BLaER1 (cell line): ENCODE measurements around the gene AADAT.
"Not testable (repeated sequence)": the region's sequence is repeated elsewhere in the genome, so short reads cannot be mapped to it uniquely, and the experiment has no call there.

ENCODE experiments used
- H3K27ac ChIP-seq: shearing (Covaris generic); formaldehyde crosslinking; 2 replicates; pipeline ENCODE4 v1.8.1; 2022
- H3K27me3 ChIP-seq: shearing (Covaris generic); formaldehyde crosslinking; 2 replicates; pipeline ENCODE4 v1.8.1; 2022
- H3K36me3 ChIP-seq: shearing (Covaris generic); formaldehyde crosslinking; 2 replicates; pipeline ENCODE4 v1.8.1; 2022
- H3K4me1 ChIP-seq: shearing (Covaris generic); formaldehyde crosslinking; 2 replicates; pipeline ENCODE4 v1.8.1; 2022
- H3K4me2 ChIP-seq: shearing (Covaris generic); formaldehyde crosslinking; 2 replicates; pipeline ENCODE4 v1.8.1; 2022
- H3K4me3 ChIP-seq: shearing (Covaris generic); formaldehyde crosslinking; 2 replicates; pipeline ENCODE4 v1.8.1; 2022
- H3K9ac ChIP-seq: shearing (Covaris generic); formaldehyde crosslinking; 2 replicates; pipeline ENCODE4 v1.8.1; 2022
- H3K9me3 ChIP-seq: shearing (Covaris generic); formaldehyde crosslinking; 2 replicates; pipeline ENCODE4 v1.8.1; 2022
- H4K20me1 ChIP-seq: shearing (Covaris generic); formaldehyde crosslinking; 2 replicates; pipeline ENCODE4 v1.8.1; 2022
- Cebpa-rat ChIP-seq: shearing (Covaris generic); IDR thresholded peaks from 2 replicates; pipeline ENCODE4 v1.8.1; 2022

The AADAT gene

GRCh38 chr4:170058826-170059225, 30.9 kb downstream of the AADAT start:
- Histone ChIP-seq H3K27me3 (no peaks in the 10 kb centered on the region), H3K9ac (no peak overlapping the region), H3K4me3 (no peak overlapping the region), H3K4me1 (no peaks in the 10 kb centered on the region), H3K36me3 (peaks cover 54% of the 10 kb centered on the region), H4K20me1 (no peaks in the 10 kb centered on the region), H3K9me3 (no peaks in the 10 kb centered on the region), H3K4me2 (no peak overlapping the region), H3K27ac (no peak overlapping the region)
- no peak for TF ChIP-seq Cebpa-rat

- Histone ChIP-seq H3K4me1 (no peaks in the 10 kb centered on the region), H3K4me3 (no peak overlapping the region), H3K36me3 (peaks cover 46% of the 10 kb centered on the region), H3K9me3 (no peaks in the 10 kb centered on the region), H3K4me2 (no peak overlapping the region), H3K27ac (no peak overlapping the region), H3K27me3 (no peaks in the 10 kb centered on the region), H4K20me1 (no peaks in the 10 kb centered on the region), H3K9ac (no peak overlapping the region)
- TF ChIP-seq Cebpa-rat = no peak
Measured at GRCh38 chr4:170057866-170058265, 31.9 kb downstream of the AADAT start.

GRCh38 chr4:170052919-170053318, 36.8 kb downstream of the AADAT start:
- Histone ChIP-seq H3K36me3 (peaks cover 6% of the 10 kb centered on the region), H4K20me1 (no peaks in the 10 kb centered on the region), H3K4me3 (no peak overlapping the region), H3K4me1 (no peaks in the 10 kb centered on the region), H3K9ac (no peak overlapping the region), H3K4me2 (no peak overlapping the region), H3K27me3 (no peaks in the 10 kb centered on the region), H3K27ac (no peak overlapping the region), H3K9me3 (no peaks in the 10 kb centered on the region)
- TF ChIP-seq Cebpa-rat = no peak

GRCh38 chr4:170051402-170051801, 38.4 kb downstream of the AADAT start:
- Histone ChIP-seq H3K4me3 (no peak overlapping the region), H3K27me3 (no peaks in the 10 kb centered on the region), H3K4me2 (no peak overlapping the region), H3K27ac (no peak overlapping the region), H4K20me1 (no peaks in the 10 kb centered on the region), H3K9me3 (no peaks in the 10 kb centered on the region), H3K9ac (no peak overlapping the region), H3K4me1 (no peaks in the 10 kb centered on the region), H3K36me3 (no peaks in the 10 kb centered on the region)
- TF ChIP-seq Cebpa-rat = no peak

- H3K4me3 ChIP-seq = no peak overlapping the region
- H3K9ac ChIP-seq = no peak overlapping the region
- H4K20me1 ChIP-seq = no peaks in the 10 kb centered on the region
Measured at GRCh38 chr4:170049766-170050165, 40.0 kb downstream of the AADAT start.

GRCh38 chr4:170047771-170048354, 41.9 kb downstream of the AADAT start:
- Histone ChIP-seq H4K20me1 (no peaks in the 10 kb centered on the region), H3K9me3 (no peaks in the 10 kb centered on the region), H3K4me1 (no peaks in the 10 kb centered on the region), H3K4me2 (no peak overlapping the region), H3K36me3 (no peaks in the 10 kb centered on the region), H3K27me3 (no peaks in the 10 kb centered on the region), H3K9ac (no peak overlapping the region), H3K27ac (no peak overlapping the region), H3K4me3 (no peak overlapping the region)
- TF ChIP-seq Cebpa-rat = no peak

More at GRCh38 chr4:170049766-170050165, 40.0 kb downstream of the AADAT start:
- Histone ChIP-seq H3K9me3 (no peaks in the 10 kb centered on the region), H3K27me3 (no peaks in the 10 kb centered on the region), H3K4me2 (no peak overlapping the region), H3K27ac (no peak overlapping the region), H3K4me1 (no peaks in the 10 kb centered on the region), H3K36me3 (no peaks in the 10 kb centered on the region)
- no peak for TF ChIP-seq Cebpa-rat

GRCh38 chr4:170046156-170046555, 43.6 kb downstream of the AADAT start:
- not testable (repeated sequence) for H3K36me3 ChIP-seq, H3K4me1 ChIP-seq, H4K20me1 ChIP-seq, H3K27ac ChIP-seq, H3K4me2 ChIP-seq, H3K9ac ChIP-seq, H3K9me3 ChIP-seq, H3K4me3 ChIP-seq, H3K27me3 ChIP-seq

- Histone ChIP-seq H3K4me3 (no peak overlapping the region), H3K9ac (no peak overlapping the region), H4K20me1 (no peaks in the 10 kb centered on the region), H3K4me2 (no peak overlapping the region), H3K36me3 (no peaks in the 10 kb centered on the region), H3K27me3 (no peaks in the 10 kb centered on the region), H3K4me1 (no peaks in the 10 kb centered on the region), H3K27ac (no peak overlapping the region), H3K9me3 (no peaks in the 10 kb centered on the region)
- TF ChIP-seq Cebpa-rat = no peak
Measured at GRCh38 chr4:170040031-170040680, 49.6 kb downstream of the AADAT start.

GRCh38 chr4:170038769-170039168, 51.0 kb downstream of the AADAT start:
- no peaks in the 10 kb centered on the region for H3K36me3 ChIP-seq
- no peak overlapping the region for H3K9ac ChIP-seq
- TF ChIP-seq Cebpa-rat = no peak
- no peaks in the 10 kb centered on the region for H4K20me1 ChIP-seq
- no peak overlapping the region for H3K27ac ChIP-seq
- H3K4me3 ChIP-seq = no peak overlapping the region
- no peak overlapping the region for H3K4me2 ChIP-seq
- no peaks in the 10 kb centered on the region for H3K9me3 ChIP-seq
- H3K4me1 ChIP-seq = no peaks in the 10 kb centered on the region
- H3K27me3 ChIP-seq = no peaks in the 10 kb centered on the region

- Histone ChIP-seq H4K20me1 (no peaks in the 10 kb centered on the region), H3K4me2 (no peak overlapping the region), H3K9me3 (no peaks in the 10 kb centered on the region), H3K4me1 (no peaks in the 10 kb centered on the region), H3K9ac (no peak overlapping the region), H3K4me3 (no peak overlapping the region), H3K36me3 (no peaks in the 10 kb centered on the region), H3K27ac (no peak overlapping the region), H3K27me3 (no peaks in the 10 kb centered on the region)
- TF ChIP-seq Cebpa-rat = no peak
Measured at GRCh38 chr4:170038232-170038631, 51.5 kb downstream of the AADAT start.

- Histone ChIP-seq H3K4me2 (no peak overlapping the region), H3K27ac (no peak overlapping the region), H4K20me1 (no peaks in the 10 kb centered on the region), H3K36me3 (no peaks in the 10 kb centered on the region), H3K4me3 (no peak overlapping the region), H3K27me3 (no peaks in the 10 kb centered on the region), H3K4me1 (no peaks in the 10 kb centered on the region), H3K9ac (no peak overlapping the region), H3K9me3 (no peaks in the 10 kb centered on the region)
- no peak for TF ChIP-seq Cebpa-rat
Measured at GRCh38 chr4:170037481-170037880, 52.3 kb downstream of the AADAT start.
